HPDE6-E6E7 (cell line): ENCODE results near the gene HCN2.
"Not testable (repeated sequence)": the region's sequence is repeated elsewhere in the genome, so short reads cannot be mapped to it uniquely, and the experiment has no call there.

Experiments used
- DNase-seq: peaks from one replicate; pipeline ENCODE4 v3.0.0; 2011; ENCODE audit warnings: missing footprints; ENCODE audit errors: extremely low spot score

HCN2 gene

DNA sequence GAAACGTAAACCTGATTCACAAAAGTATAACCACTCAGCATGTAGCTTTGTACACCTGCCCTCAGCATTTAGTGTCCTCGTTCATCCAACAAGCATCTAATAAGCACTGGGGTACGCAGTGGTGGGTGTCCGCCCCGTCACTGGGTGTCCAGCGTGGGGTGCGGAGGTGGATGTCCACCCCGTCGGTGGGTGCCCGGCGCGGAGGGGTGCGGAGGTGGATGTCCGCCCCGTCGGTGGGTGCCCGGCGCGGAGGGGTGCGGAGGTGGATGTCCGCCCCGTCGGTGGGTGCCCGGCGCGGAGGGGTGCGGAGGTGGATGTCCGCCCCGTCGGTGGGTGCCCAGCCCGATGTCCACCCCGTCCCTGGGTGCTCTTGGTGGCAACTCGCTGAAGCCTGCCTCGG is 4.5 kb upstream of the HCN2 start:
- not testable (repeated sequence) for DNase-seq

DNA sequence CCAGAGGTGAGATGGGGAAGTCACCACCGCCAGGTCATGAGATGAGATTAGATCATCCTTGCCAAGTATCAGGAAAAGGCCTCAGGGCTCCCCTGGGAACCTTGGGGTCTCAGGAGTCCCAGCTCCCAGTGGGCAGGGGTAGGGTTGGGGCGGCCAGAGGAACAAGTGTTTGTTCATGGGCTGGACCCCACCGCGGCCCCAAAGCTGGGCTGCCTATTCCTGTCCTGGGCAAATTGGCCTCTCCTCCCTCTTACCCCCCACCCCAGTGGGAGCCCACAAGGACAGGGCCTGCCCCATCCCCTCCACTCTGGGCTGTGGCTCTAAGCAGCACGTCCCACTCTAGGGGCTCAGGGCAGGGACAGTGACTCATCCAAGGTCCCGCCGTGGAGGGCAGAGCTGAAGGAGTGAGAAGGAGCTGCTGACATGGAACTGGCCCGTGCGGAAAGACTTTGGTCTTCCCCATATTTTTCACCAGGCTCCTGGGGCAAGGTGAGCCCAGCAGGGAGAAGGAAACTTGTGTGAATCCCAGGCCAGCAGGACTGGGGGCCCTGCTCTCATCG is 4.0 kb upstream of the HCN2 start:
- DNase-seq, result no peak

DNA sequence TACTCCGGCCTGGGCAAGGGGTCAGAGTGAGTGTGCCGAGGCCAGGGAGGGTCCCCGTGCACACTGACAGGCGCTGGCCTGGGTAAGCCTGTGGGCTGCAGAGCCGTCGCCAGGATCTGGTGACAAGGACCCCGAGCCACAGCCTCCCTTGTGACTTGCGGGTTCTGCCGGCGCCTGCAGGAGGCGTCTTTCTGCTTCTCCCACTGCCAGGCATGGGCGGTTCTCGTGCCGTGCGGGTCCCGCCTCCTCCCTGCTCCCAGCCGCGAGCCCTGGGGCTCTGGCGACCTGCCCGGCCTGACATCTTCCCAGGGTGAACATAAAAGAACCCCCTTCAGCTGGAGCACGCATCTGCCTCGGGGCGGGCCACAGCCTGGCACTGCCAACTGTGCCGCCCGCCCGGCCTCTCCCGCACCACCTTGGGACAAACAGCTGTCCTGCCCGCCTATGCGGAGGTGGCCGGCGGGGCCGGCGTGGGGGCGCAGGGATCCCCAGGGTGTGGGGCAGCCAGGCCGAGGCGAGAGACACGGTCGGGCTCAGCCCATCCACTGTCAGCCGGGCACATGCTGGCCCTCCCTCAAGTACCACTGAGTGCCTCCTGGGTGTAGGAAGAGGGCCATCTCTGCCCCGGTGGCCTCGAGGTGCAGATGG is 1.5 kb upstream of the HCN2 start:
- peak; percentile 49 for DNase-seq

DNA sequence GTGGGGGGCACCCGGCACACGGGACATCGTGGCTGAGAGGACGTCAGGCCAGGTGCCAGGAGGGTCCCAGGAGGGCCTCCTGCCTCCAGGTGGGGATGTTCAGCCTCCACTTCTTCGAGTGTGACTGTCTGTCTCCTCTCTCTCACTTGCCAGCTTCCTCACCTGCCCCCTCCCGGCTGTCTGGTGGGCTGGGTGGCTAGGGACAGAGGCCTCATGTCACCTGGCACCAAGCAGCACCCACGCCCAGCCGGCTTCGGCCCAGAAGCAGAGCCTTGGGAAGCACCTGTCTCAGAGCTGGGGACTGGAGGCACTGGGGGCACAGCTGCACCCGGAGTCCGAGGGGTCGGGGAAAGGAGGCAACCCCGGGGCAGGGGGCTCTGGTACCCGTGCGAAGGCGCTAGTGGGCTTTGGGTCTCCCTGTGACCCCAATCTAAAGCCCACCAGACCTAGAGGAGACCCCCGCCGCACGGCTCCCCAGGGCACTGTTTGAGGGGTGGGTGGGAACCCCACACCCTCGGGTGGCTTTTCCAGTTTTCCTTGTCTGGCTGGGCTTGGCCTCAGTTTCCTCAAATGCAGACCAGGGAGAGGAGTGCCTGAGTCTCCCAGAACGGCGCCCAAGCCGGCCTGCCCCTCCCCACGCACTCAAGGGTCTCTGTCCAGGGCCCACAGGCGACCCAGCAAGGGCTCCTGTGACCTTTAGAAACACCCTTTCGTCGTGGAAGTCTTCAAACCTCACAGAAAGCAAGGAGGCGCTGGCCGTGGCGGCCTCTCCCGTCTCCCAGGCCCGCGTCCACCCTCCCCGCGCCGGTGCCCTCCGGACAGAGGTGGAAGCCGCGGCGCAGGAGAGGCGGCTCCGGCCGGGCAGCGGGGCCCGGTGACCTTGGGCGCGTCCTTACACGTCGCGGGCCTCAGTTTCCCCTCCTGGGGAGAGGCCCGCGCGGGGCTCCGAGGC is 664 bp upstream of the HCN2 start:
- no peak for DNase-seq

DNA sequence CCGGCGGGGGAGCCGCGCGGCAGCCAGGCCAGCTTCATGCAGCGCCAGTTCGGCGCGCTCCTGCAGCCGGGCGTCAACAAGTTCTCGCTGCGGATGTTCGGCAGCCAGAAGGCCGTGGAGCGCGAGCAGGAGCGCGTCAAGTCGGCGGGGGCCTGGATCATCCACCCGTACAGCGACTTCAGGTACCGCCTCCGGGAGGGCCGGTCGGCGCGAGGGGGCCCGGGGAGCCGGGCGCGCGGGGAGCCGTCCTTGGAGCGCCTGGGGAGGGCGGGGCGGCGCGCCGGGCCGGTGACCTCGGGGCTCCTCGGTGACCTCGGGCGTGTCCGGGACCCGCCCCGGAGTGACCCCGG is 690 bp downstream of the HCN2 start:
- no peak for DNase-seq

DNA sequence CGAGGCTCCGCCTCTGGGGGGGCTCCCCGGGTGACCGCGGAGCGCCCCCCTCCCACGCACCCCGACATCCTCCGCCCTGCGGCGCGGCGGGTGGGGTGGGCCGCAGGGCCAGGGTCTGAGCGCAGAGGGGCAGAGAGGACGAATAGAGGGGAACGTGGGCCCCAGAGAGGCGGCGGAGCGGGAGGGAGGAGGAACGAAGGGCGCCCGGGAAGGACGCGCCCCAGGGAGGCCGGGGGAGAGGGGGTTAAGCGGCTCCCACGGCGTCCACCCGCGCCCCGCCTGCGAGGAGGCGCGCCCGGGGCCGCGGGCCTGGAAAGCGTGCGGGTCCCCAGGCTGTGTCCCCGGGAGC is 1.0 kb downstream of the HCN2 start:
- DNase-seq, result no peak

DNA sequence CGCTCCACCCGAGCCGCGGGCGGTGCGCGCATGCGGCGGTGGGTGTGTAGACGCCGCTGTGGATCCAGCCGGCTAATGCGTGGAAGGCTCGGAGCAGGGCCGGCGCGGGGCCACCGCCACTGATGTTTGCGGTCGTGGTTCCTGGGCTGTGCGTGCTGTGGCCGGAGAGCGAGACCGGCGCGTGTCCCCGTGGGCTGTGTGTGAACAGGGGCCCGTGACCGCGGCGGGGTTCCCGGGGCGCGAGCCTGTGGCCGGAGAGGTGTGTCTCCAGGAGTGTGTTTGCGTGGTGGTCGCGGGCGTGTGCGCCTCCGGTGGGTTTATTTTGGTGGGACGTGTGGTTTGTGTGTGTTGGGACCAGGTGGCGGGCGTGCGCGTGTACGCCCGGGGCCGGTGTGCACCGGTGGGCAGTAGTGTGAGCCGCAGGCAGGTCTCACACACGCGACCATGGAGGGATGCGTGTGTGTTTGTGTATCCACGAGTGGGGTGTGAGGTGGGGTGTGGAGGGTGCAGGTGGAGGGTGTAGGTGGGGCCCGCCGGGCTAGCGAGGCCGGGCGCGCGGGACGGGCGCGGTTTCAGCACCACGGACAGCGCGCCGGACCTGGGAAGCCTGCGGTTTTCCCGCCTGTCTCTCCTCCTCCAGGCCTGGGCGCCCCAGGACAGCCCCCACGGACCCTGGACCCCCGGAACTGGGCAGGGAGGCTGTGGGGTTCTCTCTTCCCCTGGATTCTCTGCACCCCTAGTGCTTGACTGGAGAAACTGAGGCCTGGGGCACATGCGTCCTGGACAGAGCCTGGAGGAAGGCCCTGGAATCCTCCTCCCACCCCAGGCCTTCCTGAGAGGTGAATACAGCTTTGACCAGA is 1.6 kb downstream of the HCN2 start:
- DNase-seq, result no peak

DNA sequence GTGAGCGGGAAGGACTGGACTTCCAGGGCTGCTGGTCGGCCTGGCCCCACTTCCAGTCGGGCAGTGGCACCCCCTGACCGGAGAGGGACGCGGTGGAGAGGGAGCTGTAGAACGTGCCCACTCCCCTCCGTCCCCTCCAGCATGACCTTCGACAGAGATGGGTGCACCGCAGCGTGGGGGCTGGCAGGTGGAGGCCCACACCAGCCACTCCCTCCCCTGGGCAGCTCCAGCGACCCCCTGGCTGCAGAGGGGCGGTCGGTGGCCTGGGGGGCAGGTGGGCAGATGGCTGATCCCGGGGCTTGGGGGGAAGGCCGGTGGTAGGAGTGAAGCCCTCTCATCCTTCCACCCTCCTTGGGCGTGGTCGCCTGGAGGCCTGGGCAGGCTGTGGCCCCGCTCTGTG is 2.4 kb downstream of the HCN2 start:
- DNase-seq, result no peak

DNA sequence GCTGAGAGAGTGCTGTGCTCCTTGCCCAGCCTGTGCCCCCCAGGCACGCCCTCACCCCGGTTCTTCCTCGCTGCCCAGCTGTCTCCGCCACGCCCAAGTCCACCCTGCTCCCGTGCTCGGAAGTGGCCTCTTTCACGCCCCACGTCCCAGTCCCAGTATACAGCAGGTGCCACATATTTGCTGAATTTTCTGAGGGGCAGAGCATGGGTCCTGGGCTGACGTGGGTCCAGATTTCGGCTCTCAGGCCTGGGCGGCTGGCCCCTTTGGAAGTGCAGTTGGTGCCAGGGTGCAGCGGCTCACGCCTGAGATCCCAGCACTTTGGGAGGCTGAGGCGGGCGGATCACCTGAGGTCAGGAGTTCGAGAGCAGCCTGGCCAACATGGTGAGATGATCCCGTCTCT is 3.4 kb downstream of the HCN2 start:
- no peak for DNase-seq

DNA sequence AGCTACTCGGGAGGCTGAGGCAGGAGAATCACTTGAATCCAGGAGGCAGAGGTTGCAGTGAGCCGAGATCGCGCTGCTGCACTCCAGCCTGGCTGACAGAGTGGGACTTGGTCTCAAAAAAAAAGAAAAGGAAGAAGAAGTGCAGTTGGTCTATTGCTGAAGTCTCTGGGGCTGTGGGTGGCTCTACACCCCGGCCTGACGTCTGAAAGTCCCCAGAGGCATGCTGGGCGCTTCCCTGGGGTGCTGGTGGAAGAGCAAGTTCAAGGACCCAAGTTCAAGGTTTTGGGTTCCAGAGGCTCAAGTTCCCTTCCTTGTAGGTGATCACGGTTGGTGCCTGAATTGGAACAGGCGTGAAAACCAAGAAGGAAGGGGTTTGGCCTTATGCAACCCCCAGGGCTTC is 3.8 kb downstream of the HCN2 start:
- DNase-seq, result no peak

DNA sequence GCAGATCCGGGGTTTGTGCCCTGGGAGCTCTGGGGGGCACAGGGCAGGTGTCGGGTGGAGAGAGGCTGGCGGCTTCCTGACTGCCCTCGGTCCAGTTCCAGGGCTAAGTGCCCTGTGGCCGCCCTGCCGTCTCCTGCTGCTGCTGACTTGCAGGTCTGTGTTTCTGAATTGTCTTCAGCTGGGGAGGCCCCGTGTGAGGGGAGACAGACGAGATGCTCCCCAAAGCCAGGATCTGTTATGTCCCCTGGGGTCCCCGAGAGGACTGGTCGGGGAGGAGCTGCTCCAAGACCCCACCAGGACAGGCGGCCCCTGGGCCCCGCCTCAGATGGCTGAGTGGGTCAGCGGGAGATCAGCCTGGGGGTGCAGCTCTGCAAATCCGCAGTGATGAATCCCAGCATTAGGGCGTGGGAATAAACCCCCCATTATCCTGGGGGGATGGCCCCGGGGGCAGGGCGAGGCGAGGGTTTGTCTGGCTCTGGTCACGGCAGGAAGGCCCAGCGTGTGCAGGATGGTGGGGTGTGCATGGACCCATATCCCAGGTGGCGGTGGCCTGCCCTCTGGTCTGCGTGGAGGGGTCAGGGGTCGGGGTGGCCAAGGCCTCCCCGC is 4.7 kb downstream of the HCN2 start:
- no peak for DNase-seq

DNA sequence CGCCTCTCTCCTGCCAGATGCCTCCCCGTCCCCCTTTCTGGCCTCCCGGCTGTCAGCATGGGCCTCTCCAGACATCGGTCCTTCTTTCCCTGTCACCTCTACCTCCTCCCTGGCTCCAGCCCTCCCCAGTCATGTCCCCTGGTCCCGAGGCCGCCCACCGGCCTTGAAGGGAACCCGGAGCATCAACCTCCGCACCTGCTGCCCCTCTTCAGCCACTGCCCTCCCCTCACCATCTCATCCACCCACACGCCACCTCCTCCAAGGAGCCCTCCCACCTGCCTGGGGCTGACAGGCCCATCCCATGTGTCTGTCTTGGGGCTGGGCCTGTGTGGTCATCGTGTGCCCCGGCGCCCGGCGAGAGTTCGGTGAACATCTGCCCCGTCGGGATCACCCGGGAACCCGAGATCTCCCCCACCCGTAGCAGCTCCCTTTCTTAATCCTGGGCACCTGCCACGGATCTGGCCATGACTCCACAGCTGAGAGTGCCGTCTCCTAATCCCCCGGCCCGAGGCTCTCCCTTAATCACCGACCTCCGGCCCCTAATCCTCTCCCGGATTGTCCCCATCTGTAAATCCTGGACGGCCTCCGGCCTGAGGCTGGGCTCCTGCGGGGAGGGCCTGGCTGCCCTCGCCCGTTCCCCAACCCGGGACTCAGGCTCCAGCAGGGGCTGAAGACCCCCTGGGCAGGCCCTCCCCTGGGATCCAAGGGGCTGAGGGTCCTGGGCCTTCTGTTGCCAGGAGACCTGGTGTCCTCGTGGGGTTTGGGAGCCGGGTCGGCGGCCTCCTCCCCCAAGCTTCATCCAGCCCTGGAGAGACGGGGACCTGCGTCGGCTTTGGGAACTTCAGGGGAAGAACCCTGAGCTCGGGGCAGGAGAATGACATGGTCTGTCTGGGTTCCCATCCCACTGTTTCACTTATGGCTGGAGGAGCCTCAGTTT is 5.9 kb downstream of the HCN2 start:
- DNase-seq, result no peak

DNA sequence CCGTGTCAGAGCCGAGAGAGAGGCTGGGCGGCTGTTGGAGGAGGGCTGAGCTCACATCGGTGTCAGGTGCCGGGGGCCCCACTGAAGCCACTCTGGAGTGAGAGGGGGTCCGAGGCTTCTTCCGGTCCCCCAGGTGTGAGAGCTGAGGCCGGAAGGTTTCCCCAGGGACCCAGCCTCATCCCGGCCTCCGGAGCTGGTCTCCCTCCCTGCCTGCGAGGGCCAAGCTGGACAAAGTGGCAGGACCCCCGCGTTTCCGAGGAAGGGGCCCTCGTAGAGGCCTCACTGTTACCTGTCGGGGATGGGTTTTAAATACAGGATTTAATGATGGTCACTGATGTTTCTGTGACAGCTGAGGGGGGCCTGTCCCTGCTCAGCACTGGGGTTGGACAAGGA is 6.6 kb downstream of the HCN2 start:
- no peak for DNase-seq

DNA sequence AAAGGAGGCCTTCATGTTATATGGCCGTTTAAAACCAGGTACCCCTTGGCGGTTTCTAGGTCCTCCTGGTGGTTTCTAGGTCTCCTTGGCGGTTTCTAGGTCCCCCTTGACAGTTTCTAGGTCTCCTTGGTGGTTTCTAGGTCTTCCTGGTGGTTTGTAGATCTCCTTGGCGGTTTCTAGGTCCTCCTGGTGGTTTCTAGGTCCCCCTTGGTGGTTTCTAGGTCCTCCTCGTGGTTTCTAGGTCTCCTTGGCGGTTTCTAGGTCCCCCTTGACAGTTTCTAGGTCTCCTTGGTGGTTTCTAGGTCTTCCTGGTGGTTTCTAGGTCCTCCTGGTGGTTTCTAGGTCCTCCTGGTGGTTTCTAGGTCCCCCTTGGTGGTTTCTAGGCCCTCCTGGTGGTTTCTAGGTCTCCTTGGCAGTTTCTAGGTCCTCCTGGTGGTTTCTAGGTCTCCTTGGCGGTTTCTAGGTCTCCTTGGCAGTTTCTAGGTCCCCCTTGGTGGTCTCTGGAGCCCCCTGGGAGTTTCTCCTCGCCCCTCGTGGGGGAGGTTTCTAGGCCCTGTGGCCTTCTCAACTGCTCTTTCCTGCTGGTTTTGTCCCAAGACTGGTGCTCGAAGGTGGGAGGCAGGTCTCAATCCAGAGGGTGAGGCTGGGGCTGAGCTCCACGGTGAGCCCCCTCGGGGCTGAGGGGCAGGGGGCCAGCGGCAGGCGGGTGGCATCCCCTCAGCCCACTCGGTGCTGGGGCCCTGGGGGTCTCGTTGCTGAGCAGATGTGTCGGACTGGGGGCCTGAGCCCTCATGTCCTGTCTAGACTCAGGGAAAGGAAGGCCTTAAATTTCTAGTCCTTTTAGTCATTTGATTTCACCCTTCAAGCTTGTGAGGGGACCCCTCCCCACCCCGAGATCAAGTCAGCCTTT is 8.0 kb downstream of the HCN2 start:
- DNase-seq, result no peak

DNA sequence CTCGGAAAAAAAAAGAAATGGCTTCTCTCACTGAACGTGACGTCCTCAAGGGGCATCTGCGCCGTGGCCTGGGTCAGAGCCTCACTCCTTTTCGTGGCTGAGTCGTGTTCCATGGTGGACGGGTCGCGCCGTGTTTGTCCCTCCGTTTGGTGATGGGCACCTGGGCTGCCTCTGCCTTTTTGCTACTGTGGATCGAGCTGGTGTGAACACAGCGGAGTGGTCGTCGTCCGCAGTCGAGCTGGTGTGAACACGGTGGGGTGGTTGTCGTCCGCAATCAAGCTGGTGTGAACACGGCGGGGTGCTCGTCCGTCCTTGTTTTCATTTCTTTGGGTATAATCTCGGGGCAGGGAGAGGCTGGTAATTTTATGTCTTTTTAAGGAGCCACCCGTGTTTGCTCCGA is 11.6 kb downstream of the HCN2 start:
- no peak for DNase-seq

DNA sequence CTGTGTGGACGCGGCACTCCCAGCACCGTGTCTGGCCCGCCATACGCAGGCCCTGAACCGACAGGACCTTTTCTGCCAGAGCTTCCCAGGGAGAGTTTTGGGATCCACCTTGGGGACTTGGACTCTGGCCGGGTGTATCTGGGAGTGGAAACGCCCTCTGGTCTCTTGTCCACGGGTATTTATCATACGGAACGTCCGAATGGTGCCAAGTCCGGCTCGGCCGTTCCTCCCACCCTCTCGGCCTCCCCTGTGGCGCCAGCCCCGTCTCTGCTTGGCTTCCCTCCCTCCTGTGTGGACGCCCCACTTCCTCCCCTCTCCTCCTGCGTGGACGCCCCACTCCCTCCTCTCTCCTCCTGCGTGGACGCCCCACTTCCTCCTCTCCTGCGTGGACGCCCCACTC is 12.1 kb downstream of the HCN2 start:
- DNase-seq, result no peak

DNA sequence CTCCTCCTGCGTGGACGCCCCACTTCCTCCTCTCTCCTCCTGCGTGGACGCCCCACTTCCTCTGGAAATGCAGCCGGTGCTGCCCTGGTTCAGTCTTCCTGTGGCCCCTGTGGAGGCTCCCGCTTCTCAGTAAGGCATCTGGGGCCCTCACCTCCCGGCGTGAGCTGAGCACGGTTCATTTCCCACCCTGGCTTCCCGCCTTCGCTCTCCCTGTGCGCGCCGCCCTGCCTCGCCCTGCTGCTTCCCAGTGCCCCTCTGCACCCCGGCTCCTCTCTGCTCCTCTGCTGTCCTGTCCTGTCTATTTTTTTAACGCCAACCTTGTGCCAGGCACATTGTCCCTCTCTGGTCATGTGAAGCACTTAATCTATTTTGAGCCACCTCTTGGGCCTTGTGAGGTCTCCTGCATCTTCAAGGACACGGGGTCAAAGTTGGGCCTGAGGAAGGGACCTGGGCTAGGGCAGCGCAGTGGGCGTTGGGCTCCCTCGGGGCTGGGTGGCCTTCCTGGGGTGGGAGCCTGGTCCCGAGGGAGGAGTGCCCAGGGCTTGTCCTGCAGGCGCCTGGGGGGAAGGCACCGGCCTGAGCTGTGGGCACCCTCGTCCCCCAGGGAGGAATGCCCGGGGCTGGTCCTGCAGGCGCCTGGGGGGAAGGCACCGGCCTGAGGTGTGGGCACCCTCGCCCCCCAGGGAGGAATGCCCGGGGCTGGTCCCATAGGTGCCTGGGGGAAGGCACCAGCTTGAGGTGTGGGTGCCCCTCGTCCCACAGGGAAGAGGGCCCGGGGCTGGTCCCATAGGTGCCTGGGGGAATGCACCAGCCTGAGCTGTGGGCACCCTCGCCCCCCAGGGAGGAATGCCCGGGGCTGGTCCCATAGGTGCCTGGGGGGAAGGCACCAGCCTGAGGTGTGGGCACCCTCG is 13.0 kb downstream of the HCN2 start:
- DNase-seq, result no peak

DNA sequence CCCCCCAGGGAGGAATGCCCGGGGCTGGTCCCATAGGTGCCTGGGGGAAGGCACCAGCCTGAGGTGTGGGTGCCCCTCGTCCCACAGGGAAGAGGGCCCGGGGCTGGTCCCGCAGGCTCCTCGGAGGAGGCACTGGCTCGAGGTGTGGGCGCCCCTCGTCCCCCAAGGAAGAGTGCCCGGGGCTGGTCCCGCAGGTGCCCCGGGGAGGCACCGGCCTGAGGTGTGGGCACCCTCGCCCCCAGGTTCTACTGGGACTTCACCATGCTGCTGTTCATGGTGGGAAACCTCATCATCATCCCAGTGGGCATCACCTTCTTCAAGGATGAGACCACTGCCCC is 13.6 kb downstream of the HCN2 start:
- not testable (repeated sequence) for DNase-seq

DNA sequence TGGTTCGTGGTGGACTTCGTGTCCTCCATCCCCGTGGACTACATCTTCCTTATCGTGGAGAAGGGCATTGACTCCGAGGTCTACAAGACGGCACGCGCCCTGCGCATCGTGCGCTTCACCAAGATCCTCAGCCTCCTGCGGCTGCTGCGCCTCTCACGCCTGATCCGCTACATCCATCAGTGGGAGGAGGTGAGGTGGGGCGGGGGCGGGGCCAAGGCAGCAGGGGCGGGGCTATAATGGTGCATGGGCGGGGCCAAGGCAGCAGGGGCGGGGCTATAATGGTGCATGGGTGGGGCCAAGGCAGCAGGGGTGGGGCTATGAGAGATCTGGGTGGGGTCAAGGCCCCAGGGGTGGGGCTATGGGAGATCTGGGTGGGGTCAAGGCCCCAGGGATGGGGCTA is 14.1 kb downstream of the HCN2 start:
- DNase-seq, result not testable (repeated sequence)
